GM19239 (cell line): Measurements from ENCODE around the gene MYD88.

Source experiments
- DNase-seq: peaks from one replicate; pipeline ENCODE4 v3.0.0; 2011; ENCODE audit warnings: low spot score; ENCODE audit not compliant: insufficient read length
- FAIRE-seq: peaks from 2 replicates; lab custom pipeline; 2011; peaks lifted over from hg19 to GRCh38; lab: Jason Lieb, UNC

MYD88 gene

GRCh38 chr3:38111696-38112377 is 26.6 kb upstream of the MYD88 start:
- FAIRE-seq (no peak), DNase-seq (no peak)

GRCh38 chr3:38112378-38112761 is 26.1 kb upstream of the MYD88 start:
- DNase-seq (no peak), FAIRE-seq (no peak)

DNA sequence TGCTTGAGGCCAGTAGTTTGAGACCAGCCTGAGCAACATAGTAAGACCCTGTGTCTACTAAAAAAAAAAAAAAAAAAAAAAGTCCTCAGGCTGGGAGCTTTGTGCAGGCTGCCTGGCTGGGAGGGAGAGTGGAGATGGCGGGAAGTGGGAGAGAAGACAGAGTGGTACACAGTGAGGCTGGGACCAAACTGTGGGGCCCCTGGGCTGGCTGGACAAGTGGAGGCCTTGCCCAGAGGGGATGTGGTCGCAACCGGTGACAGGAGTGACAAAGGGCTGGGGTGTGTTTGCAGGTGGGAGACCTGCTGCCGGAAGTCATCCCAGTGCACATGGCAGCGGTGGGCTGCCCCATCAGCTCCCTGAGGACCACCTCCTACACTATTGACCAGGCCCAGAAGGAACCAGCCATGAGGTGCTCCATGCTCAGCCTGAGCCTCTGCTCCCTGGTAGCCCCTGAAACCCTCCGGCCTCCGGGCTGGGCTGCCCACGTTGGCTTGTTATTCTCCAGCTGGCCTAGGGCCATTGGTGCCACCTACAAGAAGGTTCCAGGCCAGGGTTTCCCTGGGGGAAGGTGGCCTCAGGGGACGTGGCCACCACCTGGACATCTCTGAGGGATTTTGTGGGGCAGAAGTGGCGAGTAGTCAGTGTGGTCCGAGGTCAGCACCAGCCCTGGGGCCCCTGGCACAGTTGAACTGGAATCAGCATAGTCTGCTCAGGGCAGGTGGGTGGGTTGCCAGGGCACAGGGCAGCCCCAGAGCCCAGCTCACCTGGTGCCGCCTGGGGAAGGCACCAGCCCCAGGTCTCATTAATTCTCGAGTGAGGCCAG is 24.2 kb upstream of the MYD88 start:
- DNase-seq = no peak
- FAIRE-seq = no peak

DNA sequence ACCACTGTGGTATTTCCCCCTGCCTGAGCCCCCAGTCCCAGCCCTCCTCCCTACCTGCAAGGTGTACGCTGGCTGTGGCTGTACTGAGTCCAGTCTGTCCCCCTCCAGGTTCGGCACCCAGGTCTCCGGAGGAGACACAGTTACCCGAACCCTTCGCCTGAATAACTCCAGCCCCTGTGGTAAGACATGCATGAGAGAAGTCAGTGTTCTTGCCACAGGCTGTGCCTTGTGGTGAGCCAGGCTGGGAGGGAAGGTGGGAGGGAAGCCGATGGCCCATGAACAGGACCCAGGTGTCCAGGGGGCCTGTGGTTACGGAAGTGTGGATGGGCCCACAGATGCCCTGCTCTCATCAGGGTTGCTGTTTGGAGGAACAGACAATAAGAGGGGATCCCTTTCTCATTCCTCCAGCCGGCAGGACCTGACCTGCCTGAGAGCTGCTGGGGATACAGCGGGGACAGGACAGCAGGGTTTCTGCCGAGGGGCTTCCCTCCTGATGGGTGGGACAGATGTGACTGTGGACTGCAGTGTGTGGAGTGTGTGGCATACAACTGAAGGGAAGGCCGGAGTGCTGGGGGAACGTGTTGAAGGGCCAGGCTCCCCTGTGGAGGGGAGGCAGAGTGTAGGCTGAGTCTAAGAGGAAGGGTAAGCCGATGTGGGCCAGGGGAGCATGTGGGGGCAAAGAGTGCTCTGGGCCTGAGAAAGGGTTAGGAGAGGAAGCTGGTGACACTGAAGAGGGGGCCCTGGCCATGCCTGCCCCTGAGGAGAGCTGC is 23.4 kb upstream of the MYD88 start:
- no peak for FAIRE-seq
- no peak for DNase-seq

DNA sequence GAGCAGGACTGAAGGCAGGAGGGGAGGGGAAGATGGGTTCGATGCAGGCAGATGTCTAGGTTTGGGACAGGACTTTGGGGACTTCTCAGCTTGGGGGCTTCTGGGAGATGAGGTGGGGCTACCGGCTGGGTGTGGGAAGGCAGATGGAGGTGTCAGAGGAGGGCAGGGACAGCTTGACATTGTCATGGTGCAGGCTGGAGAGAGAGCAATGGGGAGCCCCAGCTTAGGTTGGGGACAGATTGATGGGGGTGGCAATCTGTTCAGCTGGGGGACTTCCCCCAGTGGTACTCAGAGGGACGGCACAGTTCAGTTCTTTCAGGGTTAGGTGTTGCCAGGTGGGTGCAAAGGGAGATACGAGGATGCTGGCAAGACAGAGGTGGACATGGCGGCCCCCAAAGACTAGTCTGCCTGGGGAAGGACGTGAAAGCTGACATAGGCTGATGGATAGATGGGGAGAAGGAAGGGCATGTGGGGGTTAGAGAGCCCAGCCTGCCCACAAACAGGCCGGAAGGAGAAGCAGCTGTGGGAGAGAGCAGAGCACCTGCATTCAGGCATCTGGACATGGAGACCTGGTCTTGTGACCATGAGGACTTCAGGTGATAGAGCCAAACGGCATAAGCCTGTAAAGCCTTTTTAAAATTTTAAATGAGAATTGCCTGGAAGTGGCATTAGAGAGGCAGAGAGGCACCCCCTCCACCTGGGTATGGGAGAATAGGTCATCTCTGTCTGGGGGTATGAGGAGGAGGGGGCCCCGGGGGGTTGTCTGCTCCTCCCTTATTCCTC is 22.6 kb upstream of the MYD88 start:
- no peak for FAIRE-seq
- no peak for DNase-seq

GRCh38 chr3:38116471-38117162 is 21.8 kb upstream of the MYD88 start:
- no peak for FAIRE-seq

DNA sequence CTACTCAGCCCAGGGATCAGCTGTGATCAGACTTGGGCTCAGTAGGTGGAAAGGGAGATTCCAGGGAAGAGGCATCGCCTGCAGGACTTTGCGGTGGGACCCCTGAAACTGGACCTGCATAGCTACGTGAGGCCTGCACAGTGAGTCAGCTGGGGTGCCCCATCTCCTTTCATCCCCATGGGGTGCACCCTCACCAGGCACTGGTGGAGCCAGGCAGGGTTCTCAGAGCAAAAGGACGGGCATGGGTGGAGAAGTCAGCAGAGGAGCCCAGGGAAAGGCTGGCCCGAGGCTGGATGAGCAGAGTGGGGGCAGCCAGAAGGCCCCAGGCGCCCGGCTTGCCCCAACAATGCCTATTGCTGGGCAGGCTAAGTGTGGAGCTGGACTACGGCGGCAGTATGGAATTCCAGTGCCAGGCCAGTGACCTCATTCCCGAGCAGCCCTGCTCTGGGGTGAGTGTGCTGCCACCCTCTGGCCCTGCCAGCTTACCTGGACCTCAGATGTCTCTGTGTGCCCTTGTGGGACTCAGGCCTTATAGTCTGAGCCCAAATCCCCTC is 21.2 kb upstream of the MYD88 start:
- DNase-seq (no peak), FAIRE-seq (no peak)

More at GRCh38 chr3:38116471-38117162, 21.8 kb upstream of the MYD88 start:
- DNase-seq = no peak

DNA sequence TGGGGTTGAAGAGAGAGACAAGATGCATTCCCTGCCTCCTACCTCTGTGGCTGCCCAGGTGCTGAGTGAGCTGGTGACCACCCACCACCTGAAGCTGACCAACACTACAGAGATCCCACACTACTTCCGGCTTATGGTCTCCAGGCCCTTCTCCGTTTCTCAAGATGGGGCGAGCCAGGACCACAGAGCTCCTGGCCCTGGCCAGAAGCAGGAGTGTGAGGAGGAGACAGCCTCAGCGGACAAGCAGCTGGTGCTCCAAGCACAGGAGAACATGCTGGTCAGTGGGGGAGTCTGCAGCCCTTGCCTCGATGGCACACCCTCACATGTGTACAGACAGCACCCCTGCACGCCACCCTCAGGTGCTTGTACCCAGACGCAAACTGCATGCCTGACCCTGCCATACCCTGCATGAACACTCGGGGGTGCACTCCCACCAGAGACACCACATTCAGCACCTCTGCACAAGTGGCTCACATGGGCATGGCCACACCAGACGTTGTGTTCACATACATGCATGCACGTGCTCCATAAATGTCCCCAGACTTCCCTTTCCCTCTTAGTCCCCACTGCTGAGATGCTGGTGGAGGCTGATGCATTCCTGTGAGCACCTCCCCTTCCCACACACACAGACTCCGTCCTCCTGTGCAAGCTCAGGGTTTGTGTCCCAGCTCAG is 20.6 kb upstream of the MYD88 start:
- FAIRE-seq (peak; percentile 53), DNase-seq (peak; percentile 78)

GRCh38 chr3:38118421-38119247 is 19.8 kb upstream of the MYD88 start:
- FAIRE-seq (no peak), DNase-seq (no peak)

GRCh38 chr3:38119248-38119544 is 19.3 kb upstream of the MYD88 start:
- no peak for DNase-seq
- FAIRE-seq = no peak

DNA sequence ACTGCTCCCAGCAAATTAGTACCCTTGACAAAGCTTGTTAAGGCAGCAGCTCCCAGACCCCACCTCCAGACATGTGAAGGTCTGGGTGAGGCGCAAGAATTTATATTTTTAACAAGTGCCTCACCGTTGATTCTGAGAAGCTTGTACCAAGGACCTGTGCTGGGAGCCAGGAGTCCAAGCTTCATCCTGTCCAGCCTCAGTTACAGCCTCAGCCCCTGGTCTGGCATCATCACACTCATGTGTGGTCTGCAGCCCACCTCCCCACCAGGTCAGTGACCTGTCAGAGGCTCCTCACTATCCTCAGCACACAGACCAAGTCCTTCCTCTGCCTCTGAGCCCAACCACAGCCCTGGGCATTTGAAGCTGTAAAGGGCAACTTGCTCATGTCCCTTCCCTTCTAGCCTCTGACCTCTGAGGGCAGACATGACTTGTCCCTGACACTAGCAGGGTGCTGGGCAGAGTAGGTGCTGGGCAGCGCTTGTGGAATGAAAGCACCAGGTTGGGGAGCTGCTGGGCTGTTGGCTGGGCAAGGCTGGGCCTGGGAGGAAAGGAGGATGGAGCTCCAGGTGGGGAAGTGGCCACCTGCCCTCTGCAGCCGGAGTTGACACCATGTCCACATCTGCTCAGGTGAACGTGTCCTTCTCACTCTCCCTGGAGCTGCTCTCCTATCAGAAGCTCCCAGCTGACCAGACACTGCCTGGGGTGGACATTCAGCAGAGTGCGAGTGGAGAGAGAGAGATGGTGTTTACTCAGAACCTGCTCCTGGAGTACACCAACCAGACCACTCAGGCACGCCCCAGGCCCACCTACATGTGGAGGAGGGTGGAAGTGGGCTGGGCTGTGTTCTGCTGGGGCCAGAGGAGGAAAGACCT is 18.4 kb upstream of the MYD88 start:
- no peak for DNase-seq
- no peak for FAIRE-seq

- DNase-seq (no peak), FAIRE-seq (no peak)
These were observed 17.6 kb upstream of the MYD88 start for GRCh38 chr3:38120693-38121450.

- FAIRE-seq (no peak), DNase-seq (no peak)
These were observed 17.0 kb upstream of the MYD88 start for GRCh38 chr3:38121451-38121831.

- DNase-seq = no peak
- FAIRE-seq = no peak
These were observed 16.5 kb upstream of the MYD88 start for GRCh38 chr3:38121832-38122461.

DNA sequence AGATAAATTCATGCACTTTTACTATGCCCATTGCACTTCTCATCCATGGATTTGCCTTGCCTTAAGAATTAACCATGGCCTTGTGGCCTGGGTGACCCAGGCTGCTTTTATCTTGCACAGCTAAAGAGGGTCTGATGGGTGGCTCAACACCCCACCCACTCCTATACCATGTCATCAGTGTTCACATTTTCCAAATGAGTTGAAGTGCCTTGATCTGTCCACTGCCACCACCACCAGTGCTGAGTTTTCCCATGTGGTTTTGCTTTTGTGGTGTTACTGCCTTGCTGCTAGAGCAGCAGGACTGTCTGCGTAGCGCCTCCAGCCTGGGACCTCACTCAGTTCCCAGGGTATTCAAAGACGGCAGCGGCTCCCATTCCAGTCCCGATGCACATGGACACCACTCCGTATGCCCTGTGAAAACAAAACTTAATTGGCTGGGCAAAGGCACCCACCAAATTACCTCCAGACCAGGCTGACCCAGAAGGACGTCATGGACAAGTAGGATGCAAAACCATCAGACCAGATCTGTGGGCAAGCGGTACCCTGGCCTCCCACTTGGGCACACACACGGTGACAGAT is 15.7 kb upstream of the MYD88 start:
- DNase-seq (no peak), FAIRE-seq (no peak)
